ENCODE data around the gene PTGES. TPM values are rescaled to one million over a fixed set of nuclear protein-coding genes. Genes with fewer than 3 reads are reported as not detected.

Gene PTGES
- total RNA-seq, 1 experiment from 2014 or later: 4.0 TPM

DNA sequence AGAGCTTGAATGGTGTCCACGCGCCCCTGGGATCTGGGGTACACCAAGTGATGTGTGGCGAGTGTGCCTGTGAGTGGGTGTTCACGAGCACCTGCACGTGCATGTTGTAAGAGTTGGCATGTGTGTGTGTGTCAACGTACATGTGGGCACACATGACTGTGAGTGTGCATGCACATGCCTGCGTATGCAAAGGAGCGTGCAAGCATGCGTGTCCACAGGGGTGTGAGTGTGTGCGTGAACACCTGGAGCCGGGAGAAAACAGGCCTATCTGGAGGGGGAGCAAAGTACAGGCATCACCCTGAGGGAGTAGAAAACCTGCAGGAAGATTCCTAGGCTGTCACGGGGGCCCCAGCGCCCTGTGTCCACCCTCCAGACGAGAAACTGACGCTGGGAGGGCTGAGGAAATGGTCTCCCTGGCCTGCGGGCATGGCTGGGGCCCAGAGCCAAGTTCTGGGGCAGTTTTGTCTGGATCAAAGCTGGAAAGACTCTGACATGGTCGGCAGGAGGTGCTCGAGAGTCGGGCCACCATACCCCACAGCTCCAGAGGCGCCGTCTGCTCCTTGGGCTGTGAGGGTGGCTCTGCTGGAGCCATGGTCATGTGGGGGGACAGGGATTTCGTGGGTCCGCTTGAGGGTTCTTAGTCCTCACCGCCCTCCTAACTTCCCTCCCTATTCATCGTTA, 31.8 kb downstream of the PTGES start:
- CTCF ChIA-PET: interaction anchor here (0.6 kb wide), 1 partner anchor 19 kb away, joined by 3 read pairs; no protein-coding TSS in a partner anchor
- BruUV-seq (replicated peaks): no TSS peak

DNA sequence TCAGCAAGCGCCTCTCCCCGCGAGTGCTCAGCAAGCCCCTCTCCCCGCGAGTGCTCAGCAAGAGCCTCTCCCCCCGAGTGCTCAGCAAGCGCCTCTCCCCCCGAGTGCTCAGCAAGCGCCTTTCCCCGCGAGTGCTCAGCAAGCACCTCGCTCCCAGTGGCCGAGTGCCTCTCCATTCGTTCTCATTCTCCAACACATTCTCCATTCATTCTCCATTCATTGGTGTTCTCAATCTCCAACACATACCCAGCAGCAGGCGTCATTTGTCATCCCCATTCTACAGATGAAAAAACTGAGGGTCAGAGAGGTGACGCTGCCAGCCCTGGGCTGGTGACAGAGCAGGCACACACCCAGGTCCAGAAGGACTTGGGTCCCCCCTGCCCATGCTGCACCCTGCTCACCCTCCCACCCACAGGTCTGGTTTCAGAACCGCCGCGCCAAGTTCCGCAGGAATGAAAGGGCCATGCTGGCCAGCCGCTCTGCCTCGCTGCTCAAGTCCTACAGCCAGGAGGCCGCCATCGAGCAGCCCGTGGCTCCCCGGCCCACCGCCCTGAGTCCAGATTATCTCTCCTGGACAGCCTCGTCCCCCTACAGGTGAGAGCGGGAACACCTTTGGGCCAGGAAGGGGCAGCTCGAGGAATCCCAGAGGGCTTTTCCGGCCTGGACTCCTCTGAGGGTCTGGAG, 32.5 kb downstream of the PTGES start:
- no peak overlapping the region for H3K27ac Mint-ChIP-seq (ENCODE audit: unreplicated experiment)
- intact Hi-C loops (cut with micrococcal nuclease; ENCODE audit: unreplicated experiment): no loop called here
- Histone ChIP-seq H3K9me3 (no peaks in the 10 kb centered on the region), H3K4me1 (no peaks in the 10 kb centered on the region), H3K27me3 (replicated peaks; ENCODE audit: control insufficient read depth, insufficient read depth, low read length) (no peaks in the 10 kb centered on the region), H3K4me3 (ENCODE audit: low read depth, low read length) (no peak overlapping the region), H3K36me3 (ENCODE audit: control insufficient read depth, insufficient read depth, low read length) (no peaks in the 10 kb centered on the region)
- no peak overlapping the region for H3K4me3 Mint-ChIP-seq (ENCODE audit: unreplicated experiment)
- H3K27me3 Mint-ChIP-seq (ENCODE audit: insufficient read depth, unreplicated experiment): peaks cover 3% of the 10 kb centered on the region
- no peaks in the 10 kb centered on the region for H3K4me1 Mint-ChIP-seq (ENCODE audit: low read depth, unreplicated experiment)
- POLR2A ChIA-PET: no interaction called here
- peak in 1 of 2 experiments; percentile 50 for DNase-seq
- TF ChIP-seq, protein P1, sequence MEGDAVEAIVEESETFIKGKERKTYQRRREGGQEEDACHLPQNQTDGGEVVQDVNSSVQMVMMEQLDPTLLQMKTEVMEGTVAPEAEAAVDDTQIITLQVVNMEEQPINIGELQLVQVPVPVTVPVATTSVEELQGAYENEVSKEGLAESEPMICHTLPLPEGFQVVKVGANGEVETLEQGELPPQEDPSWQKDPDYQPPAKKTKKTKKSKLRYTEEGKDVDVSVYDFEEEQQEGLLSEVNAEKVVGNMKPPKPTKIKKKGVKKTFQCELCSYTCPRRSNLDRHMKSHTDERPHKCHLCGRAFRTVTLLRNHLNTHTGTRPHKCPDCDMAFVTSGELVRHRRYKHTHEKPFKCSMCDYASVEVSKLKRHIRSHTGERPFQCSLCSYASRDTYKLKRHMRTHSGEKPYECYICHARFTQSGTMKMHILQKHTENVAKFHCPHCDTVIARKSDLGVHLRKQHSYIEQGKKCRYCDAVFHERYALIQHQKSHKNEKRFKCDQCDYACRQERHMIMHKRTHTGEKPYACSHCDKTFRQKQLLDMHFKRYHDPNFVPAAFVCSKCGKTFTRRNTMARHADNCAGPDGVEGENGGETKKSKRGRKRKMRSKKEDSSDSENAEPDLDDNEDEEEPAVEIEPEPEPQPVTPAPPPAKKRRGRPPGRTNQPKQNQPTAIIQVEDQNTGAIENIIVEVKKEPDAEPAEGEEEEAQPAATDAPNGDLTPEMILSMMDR (IDR thresholded peaks at IDR 0.05; ENCODE audit: insufficient read depth in 1 of 2, low read depth in 1 of 2, low read length in 1 of 2, severe bottlenecking in 1 of 2, unreplicated experiment in 1 of 2): peak; percentile 36 to 47
- CTCF ChIA-PET: interaction anchor here (0.6 kb wide), 1 partner anchor 20 kb away, joined by 3 read pairs; no protein-coding TSS in a partner anchor
- no peaks in the 10 kb centered on the region for H3K36me3 Mint-ChIP-seq (ENCODE audit: insufficient read depth, unreplicated experiment)
- BruUV-seq (replicated peaks): no TSS peak
- H3K9me3 Mint-ChIP-seq (ENCODE audit: unreplicated experiment): no peaks in the 10 kb centered on the region

More for the DNA sequence above, 31.8 kb downstream of the PTGES start:
- no peaks in the 10 kb centered on the region for H3K4me1 Mint-ChIP-seq (ENCODE audit: low read depth, unreplicated experiment)
- intact Hi-C loops (cut with micrococcal nuclease; ENCODE audit: unreplicated experiment): no loop called here
- no peak overlapping the region for H3K4me3 Mint-ChIP-seq (ENCODE audit: unreplicated experiment)
- no peaks in the 10 kb centered on the region for H3K4me1 ChIP-seq
- no peak overlapping the region for H3K27ac Mint-ChIP-seq (ENCODE audit: unreplicated experiment)
- no peaks in the 10 kb centered on the region for H3K9me3 Mint-ChIP-seq (ENCODE audit: unreplicated experiment)
- H3K4me3 ChIP-seq (ENCODE audit: low read depth, low read length): no peak overlapping the region
- TF ChIP-seq, protein P1 (IDR thresholded peaks at IDR 0.05; ENCODE audit: insufficient read depth in 1 of 2, low read depth in 1 of 2, low read length in 1 of 2, severe bottlenecking in 1 of 2, unreplicated experiment in 1 of 2): peak in 1 of 2 experiments; percentile 3
- H3K9me3 ChIP-seq: no peaks in the 10 kb centered on the region
- no peak for DNase-seq
- POLR2A ChIA-PET: no interaction called here
- no peaks in the 10 kb centered on the region for H3K27me3 ChIP-seq (replicated peaks; ENCODE audit: control insufficient read depth, insufficient read depth, low read length)
- no peaks in the 10 kb centered on the region for H3K36me3 ChIP-seq (ENCODE audit: control insufficient read depth, insufficient read depth, low read length)
- H3K36me3 Mint-ChIP-seq (ENCODE audit: insufficient read depth, unreplicated experiment): no peaks in the 10 kb centered on the region
- H3K27me3 Mint-ChIP-seq (ENCODE audit: insufficient read depth, unreplicated experiment): no peaks in the 10 kb centered on the region

DNA sequence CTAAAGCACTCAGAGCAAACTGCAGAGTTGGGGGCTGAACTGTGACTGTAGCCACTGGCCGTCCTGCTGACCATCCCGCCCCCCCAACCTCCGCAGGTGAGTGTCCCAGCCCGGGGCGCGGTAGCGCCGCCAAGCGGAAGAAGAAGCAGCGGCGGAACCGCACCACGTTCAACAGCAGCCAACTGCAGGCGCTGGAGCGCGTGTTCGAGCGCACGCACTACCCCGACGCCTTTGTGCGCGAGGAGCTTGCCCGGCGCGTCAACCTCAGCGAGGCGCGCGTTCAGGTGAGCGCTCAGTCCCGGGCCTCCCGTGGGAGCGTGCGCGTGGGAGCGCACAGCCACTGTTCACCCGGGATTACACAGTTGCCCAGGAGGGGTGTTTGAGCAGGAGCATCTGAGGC, 33.7 kb downstream of the PTGES start:
- no peaks in the 10 kb centered on the region for H3K4me1 Mint-ChIP-seq (ENCODE audit: low read depth, unreplicated experiment)
- no peak for DNase-seq
- H3K36me3 Mint-ChIP-seq (ENCODE audit: insufficient read depth, unreplicated experiment): no peaks in the 10 kb centered on the region
- H3K27ac Mint-ChIP-seq (ENCODE audit: unreplicated experiment): no peak overlapping the region
- no peak overlapping the region for H3K4me3 ChIP-seq (ENCODE audit: low read depth, low read length)
- H3K27me3 Mint-ChIP-seq (ENCODE audit: insufficient read depth, unreplicated experiment): peaks cover 3% of the 10 kb centered on the region
- H3K9me3 Mint-ChIP-seq (ENCODE audit: unreplicated experiment): no peaks in the 10 kb centered on the region
- BruUV-seq (replicated peaks): no TSS peak
- no peaks in the 10 kb centered on the region for H3K4me1 ChIP-seq
- H3K27me3 ChIP-seq (replicated peaks; ENCODE audit: control insufficient read depth, insufficient read depth, low read length): no peaks in the 10 kb centered on the region
- H3K4me3 Mint-ChIP-seq (ENCODE audit: unreplicated experiment): no peak overlapping the region
- no peaks in the 10 kb centered on the region for H3K9me3 ChIP-seq
- ChIA-PET CTCF (no interaction called here), POLR2A (no interaction called here)
- H3K36me3 ChIP-seq (ENCODE audit: control insufficient read depth, insufficient read depth, low read length): no peaks in the 10 kb centered on the region
- intact Hi-C loops (cut with micrococcal nuclease; ENCODE audit: unreplicated experiment): no loop called here
- TF ChIP-seq, protein P1 (IDR thresholded peaks at IDR 0.05; ENCODE audit: insufficient read depth in 1 of 2, low read depth in 1 of 2, low read length in 1 of 2, severe bottlenecking in 1 of 2, unreplicated experiment in 1 of 2): no peak
